Testis (tissue), 3 donors: ENCODE data around the gene PARL. TPM values are rescaled to one million over a fixed set of nuclear protein-coding genes. Genes with fewer than 3 reads are reported as not detected.

Source experiments
- DNase-seq: peaks from one replicate; pipeline ENCODE4 v3.0.0-alpha.2; 2019
- H3K27ac ChIP-seq, 2 donors: fragments of 200-600 bp; sonication (generic); one replicate each; pipeline ENCODE4 v1.5.1; 2019
- H3K27me3 ChIP-seq: fragments of 200-600 bp; sonication (generic); one replicate; pipeline ENCODE4 v1.5.1; 2019
- H3K36me3 ChIP-seq: fragments of 200-600 bp; sonication (generic); one replicate; pipeline ENCODE4 v1.5.1; 2017; ENCODE audit warnings: low read depth; ENCODE audit errors: missing control alignments
- H3K4me1 ChIP-seq: fragments of 200-600 bp; sonication (generic); one replicate; pipeline ENCODE4 v1.5.1; 2019
- H3K4me3 ChIP-seq, 2 donors: fragments of 200-600 bp; sonication (generic); one replicate each; pipeline ENCODE4 v1.5.1; 2017 to 2019
- H3K9me3 ChIP-seq: fragments of 200-600 bp; sonication (generic); one replicate; pipeline ENCODE4 v1.5.1; 2017
- POLR2A ChIP-seq: fragments of 450-650 bp; IDR thresholded peaks from one replicate; pipeline ENCODE4 v1.6.1; 2017; ENCODE audit warnings: antibody characterized with exemption, mild to moderate bottlenecking, moderate library complexity
- WGBS, 2 donors: methylation state at CpG; one replicate each; pipeline ENCODE4 v1.1.5; 2018; 5-methylcytosine and 5-hydroxymethylcytosine counted together
- intact Hi-C: fragments of 100-400 bp; cut with DNase I; formaldehyde crosslinking; loops from one replicate; pipeline ENCODE4 v1.15.1; 2023; ENCODE audit warnings: low total_unique reads
- polyA plus RNA-seq: library from polyadenylated mRNA; stranded (reverse); fragments of 350-450 nt; fragmentation: Illumina TruSeq; extraction: RNeasy Lipid Tissue Mini Kit (QIAGEN cat#74804); gene quantifications from one replicate; pipeline ENCODE4 v1.2.3, GENCODE V29; 2014; ENCODE audit warnings: low read depth, low replicate concordance; ENCODE audit not compliant: insufficient read depth
- total RNA-seq, 2 donors: library from RNA; depleted of rRNA; stranded (reverse); fragments of >200 nt; gene quantifications; one replicate each; pipeline ENCODE4 v1.2.3, GENCODE V29; 2016
- TF ChIP-seq, protein P1 (sequence below), 3 experiments: fragments of 450-650 bp in 2 of 3; fragments of 200-600 bp in 1 of 3; sonication (generic) in 1 of 3; IDR thresholded peaks; one replicate each; pipeline ENCODE4 v1.5.1; 2016 to 2019; ENCODE audit warnings: antibody characterized with exemption in 3 of 3, mild to moderate bottlenecking in 2 of 3, moderate library complexity in 1 of 3

The PARL gene
- total and polyA plus RNA-seq, 3 donors from 2014 or later, result 55.5 to 64.2 (median 57.6) TPM

DNA sequence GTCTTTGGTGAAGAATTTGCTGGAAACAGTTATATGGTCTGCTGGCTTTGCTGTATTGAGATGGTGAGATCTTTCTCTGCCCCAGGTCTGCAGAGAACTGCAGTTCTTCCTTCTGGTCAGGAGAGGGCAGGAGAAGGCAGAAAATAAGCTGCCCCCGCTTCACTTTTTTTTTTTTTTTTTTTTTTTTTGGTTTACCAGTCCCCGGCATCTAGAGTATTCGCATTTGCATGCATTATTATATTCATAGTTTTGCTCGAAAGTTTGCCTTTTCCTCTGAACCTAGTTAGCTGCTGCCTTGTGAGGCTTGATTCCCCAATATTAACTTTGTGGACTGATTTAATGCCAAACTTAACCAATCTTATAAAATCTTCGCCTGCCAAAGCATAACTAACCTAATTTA lies 10.6 kb upstream of the PARL start:
- H3K9me3 ChIP-seq, result no peaks in the 10 kb centered on the region
- no peak overlapping the region for H3K4me3 ChIP-seq
- intact Hi-C loops, result loop anchor here (10.0 kb wide), 2 partner anchors 120 to 350 kb away; partner anchors contain the start of genes ABCC5, ALG3 and EEF1AKMT4
- H3K27ac ChIP-seq, result no peak overlapping the region
- no peaks in the 10 kb centered on the region for H3K27me3 ChIP-seq
- DNase-seq, result peak; percentile 37
- no peaks in the 10 kb centered on the region for H3K4me1 ChIP-seq
- H3K36me3 ChIP-seq, result no peaks in the 10 kb centered on the region
- 30 to 34% methylated on average over 5 of the region's 5 CpGs for WGBS, 2 donors
- no peak for TF ChIP-seq POLR2A
- TF ChIP-seq, protein P1, sequence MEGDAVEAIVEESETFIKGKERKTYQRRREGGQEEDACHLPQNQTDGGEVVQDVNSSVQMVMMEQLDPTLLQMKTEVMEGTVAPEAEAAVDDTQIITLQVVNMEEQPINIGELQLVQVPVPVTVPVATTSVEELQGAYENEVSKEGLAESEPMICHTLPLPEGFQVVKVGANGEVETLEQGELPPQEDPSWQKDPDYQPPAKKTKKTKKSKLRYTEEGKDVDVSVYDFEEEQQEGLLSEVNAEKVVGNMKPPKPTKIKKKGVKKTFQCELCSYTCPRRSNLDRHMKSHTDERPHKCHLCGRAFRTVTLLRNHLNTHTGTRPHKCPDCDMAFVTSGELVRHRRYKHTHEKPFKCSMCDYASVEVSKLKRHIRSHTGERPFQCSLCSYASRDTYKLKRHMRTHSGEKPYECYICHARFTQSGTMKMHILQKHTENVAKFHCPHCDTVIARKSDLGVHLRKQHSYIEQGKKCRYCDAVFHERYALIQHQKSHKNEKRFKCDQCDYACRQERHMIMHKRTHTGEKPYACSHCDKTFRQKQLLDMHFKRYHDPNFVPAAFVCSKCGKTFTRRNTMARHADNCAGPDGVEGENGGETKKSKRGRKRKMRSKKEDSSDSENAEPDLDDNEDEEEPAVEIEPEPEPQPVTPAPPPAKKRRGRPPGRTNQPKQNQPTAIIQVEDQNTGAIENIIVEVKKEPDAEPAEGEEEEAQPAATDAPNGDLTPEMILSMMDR (IDR thresholded peaks at IDR 0.05), result peak; percentile 41 to 73 (median 61)

DNA sequence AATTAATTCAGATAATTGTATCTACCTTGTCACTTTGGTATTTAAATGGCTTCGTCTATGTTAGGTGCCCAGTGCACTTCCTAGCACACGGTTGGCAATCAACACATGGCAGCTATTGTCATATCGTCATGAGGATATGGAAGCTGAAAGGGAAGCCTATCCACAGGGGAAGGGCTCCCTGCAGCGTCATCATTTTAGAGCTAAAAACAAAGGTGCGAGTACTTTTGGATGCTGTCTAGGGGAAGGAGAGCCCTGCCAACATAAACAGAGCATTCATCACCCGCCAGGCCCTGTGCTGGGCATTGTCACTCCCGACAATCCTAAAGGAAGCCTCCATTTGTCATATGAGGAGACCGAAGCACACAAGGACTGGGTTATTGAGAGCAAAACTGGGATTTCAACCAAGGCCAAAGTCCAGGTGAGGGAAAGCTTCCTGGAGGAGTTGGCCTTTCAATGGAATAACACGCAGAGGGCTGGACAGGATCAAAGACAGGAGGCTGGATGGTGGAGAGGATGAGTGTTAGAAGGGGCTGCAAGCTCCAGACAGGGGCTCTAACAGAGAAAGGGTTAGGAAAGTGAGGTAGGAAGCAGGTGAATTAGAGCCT lies 8.0 kb upstream of the PARL start:
- Histone ChIP-seq H3K36me3 (no peaks in the 10 kb centered on the region), H3K27ac (no peak overlapping the region), H3K9me3 (no peaks in the 10 kb centered on the region), H3K4me1 (no peaks in the 10 kb centered on the region), H3K4me3 (no peak overlapping the region), H3K27me3 (no peaks in the 10 kb centered on the region)
- intact Hi-C loops, result loop anchor here (10.0 kb wide), 2 partner anchors 122 to 352 kb away; partner anchors contain the start of genes ABCC5, ALG3 and EEF1AKMT4
- no peak for TF ChIP-seq POLR2A
- TF ChIP-seq, protein P1 (IDR thresholded peaks at IDR 0.05), result no peak
- WGBS, 2 donors, result 65 to 70% methylated on average over 9 of the region's 9 CpGs
- DNase-seq, result no peak

DNA sequence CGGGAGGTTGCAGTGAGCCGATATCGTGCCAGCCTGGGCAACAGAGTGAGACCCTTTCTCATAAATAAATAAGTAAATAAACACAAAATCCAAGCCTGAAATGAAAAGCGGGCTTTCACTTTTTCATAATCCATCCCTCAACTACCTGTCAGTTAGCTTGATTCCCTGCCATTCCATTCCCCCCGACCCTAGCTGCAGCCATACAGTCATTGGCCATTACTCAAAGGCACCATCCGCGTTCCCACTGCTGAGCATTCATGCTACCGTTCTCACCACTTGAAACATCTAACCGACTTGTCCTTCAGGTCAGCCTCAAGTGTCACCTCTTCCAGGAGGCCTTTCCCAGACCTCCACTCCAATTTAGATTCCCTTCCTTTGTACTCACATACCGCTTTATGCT lies 1.1 kb upstream of the PARL start:
- WGBS, 2 donors, result 68 to 78% methylated on average over 10 of the region's 10 CpGs
- H3K36me3 ChIP-seq, result no peaks in the 10 kb centered on the region
- no peaks in the 10 kb centered on the region for H3K9me3 ChIP-seq
- peaks cover 13% of the 10 kb centered on the region for H3K4me1 ChIP-seq
- no peak for TF ChIP-seq POLR2A
- TF ChIP-seq, protein P1 (IDR thresholded peaks at IDR 0.05), result no peak
- H3K27me3 ChIP-seq, result no peaks in the 10 kb centered on the region
- no peak for DNase-seq
- no peak overlapping the region for H3K4me3 ChIP-seq
- no peak overlapping the region for H3K27ac ChIP-seq
- intact Hi-C loops, result no loop called here

DNA sequence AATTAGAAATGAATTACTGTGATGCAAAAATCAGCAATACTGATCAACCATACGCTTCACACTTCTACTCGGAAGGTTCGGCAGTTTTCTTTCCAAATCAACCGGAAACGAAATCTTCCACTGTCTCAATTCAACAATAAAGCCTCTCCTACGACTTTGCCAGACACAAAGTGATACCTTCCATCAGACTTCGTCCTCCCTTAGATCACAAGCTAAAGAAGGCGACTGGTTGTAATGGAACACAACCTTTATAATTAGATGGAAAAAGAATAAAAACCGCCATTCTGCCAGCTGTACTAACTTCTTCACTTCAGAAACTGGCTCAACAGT lies 618 bp downstream of the PARL start:
- TF ChIP-seq, protein P1 (IDR thresholded peaks at IDR 0.05), result no peak
- no peak for TF ChIP-seq POLR2A
- H3K4me1 ChIP-seq, result peaks cover 13% of the 10 kb centered on the region
- intact Hi-C loops, result no loop called here
- H3K4me3 ChIP-seq, result peak overlapping the region; percentile 83 to 95
- 1% methylated on average over 9 of the region's 9 CpGs for WGBS, 2 donors
- peak overlapping the region; percentile 70 to 78 for H3K27ac ChIP-seq
- H3K36me3 ChIP-seq, result no peaks in the 10 kb centered on the region
- no peaks in the 10 kb centered on the region for H3K27me3 ChIP-seq
- no peaks in the 10 kb centered on the region for H3K9me3 ChIP-seq
- DNase-seq, result no peak
